Kidney epithelial cell (primary cell): ENCODE data around the gene GATB. TPM values are rescaled to one million over a fixed set of nuclear protein-coding genes. Genes with fewer than 3 reads are reported as not detected.

ENCODE experiments used
- DNase-seq: peaks from one replicate; pipeline ENCODE4 v3.0.0-alpha.2; 2010; ENCODE audit warnings: low read depth
- H3K27me3 ChIP-seq: 2 replicates; pipeline ENCODE4 v1.6.0; 2011; ENCODE audit warnings: low read length; ENCODE audit not compliant: control insufficient read depth, insufficient read depth
- H3K36me3 ChIP-seq: 2 replicates; pipeline ENCODE4 v1.5.1; 2011; ENCODE audit warnings: low read length; ENCODE audit not compliant: control insufficient read depth, insufficient read depth
- H3K4me3 ChIP-seq: 2 replicates; pipeline ENCODE4 v1.5.1; 2011; ENCODE audit warnings: low read depth, mild to moderate bottlenecking, control low read depth, low read length
- total RNA-seq: library from RNA; depleted of rRNA; stranded (reverse); fragments of >200 nt; gene quantifications from 2 replicates; pipeline ENCODE4 v1.2.3, GENCODE V29; 2015
- TF ChIP-seq, protein P1 (sequence below): IDR thresholded peaks from 2 replicates; pipeline ENCODE4 v1.5.1; 2011; ENCODE audit warnings: mild to moderate bottlenecking, moderate library complexity, low read length, control low read depth, inconsistent platforms; ENCODE audit not compliant: insufficient read depth, poor library complexity, severe bottlenecking

Gene GATB
- total RNA-seq, 1 donor from 2014 or later: 39.4 TPM

DNA sequence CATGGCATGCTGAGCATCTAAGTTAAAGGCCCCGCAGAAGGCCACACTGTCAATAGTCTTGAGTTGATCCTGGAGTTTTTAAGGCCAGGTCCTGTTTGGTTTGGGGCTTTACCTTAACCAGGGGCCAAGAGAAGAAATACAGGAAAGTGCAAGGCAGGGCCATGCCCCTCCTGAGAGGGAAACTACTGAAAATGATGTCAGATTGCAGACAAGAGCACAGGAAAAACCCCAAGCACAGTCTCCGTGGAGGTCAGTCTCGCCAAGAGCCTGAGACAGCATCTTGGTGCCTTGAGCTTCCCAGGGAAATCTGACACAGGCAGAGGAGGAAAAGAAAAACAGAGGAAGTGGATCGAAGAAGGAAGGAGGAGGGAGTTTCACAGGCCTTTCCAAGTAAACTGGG lies 32.2 kb upstream of the GATB start:
- no peak for DNase-seq
- TF ChIP-seq, protein P1, sequence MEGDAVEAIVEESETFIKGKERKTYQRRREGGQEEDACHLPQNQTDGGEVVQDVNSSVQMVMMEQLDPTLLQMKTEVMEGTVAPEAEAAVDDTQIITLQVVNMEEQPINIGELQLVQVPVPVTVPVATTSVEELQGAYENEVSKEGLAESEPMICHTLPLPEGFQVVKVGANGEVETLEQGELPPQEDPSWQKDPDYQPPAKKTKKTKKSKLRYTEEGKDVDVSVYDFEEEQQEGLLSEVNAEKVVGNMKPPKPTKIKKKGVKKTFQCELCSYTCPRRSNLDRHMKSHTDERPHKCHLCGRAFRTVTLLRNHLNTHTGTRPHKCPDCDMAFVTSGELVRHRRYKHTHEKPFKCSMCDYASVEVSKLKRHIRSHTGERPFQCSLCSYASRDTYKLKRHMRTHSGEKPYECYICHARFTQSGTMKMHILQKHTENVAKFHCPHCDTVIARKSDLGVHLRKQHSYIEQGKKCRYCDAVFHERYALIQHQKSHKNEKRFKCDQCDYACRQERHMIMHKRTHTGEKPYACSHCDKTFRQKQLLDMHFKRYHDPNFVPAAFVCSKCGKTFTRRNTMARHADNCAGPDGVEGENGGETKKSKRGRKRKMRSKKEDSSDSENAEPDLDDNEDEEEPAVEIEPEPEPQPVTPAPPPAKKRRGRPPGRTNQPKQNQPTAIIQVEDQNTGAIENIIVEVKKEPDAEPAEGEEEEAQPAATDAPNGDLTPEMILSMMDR: no peak
- no peaks in the 10 kb centered on the region for H3K36me3 ChIP-seq
- no peak overlapping the region for H3K4me3 ChIP-seq
- no peaks in the 10 kb centered on the region for H3K27me3 ChIP-seq

DNA sequence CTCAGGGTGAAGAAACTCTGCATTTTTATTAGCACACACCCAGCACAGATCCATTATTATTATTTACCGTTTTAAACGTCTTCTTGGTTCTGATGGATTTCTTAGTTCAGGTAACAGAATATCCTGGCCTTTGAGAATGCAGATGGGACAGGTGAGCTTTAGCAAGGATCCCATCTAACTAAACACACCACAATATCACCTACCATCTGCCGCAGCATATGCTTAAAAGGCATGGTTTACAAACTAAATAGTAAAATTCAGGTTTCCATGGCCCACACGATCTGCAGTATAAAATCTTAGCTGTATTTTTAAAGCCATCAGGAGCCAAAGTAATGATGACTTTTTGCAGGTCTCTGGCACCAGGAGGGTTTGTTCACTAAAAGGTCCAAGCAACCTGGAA lies 31.7 kb upstream of the GATB start:
- DNase-seq: no peak
- TF ChIP-seq, protein P1: no peak
- H3K27me3 ChIP-seq: no peaks in the 10 kb centered on the region
- H3K4me3 ChIP-seq: no peak overlapping the region
- H3K36me3 ChIP-seq: no peaks in the 10 kb centered on the region

DNA sequence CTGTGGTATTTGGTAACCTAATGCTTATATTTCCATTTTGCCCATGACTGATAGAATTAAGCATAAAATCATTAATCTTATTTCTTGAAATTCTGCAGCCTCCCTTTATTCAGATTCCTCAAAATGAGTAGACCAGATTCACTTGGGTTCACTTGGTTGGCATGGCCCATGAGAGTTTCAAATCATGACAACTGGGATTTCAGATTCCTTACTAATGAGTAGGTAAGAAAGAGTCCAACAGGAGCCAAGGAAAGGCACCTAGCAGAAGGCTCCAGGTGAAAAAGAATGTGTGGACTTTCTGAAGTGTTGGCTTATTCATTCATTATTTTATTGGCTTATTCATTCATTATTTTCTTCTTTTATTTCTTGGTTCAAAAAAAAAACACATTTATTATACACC lies 27.2 kb upstream of the GATB start:
- H3K36me3 ChIP-seq: no peaks in the 10 kb centered on the region
- DNase-seq: no peak
- no peak overlapping the region for H3K4me3 ChIP-seq
- no peaks in the 10 kb centered on the region for H3K27me3 ChIP-seq
- TF ChIP-seq, protein P1: no peak

DNA sequence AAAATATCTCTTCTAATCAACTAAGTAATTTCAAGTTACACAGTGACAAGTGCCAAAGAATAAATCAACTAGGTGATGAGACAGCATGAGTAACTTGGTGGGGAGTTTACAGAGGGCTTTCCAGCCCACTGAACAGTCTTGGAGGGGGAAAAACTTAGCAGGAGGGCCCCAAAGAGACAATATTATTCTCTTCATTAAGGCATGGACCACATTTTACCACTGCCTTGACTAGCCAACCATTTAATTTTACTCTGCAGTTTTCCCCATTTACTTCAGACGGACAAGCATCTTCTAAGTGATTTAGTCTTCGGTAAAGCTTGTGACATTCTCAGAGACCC lies 25.3 kb upstream of the GATB start:
- Histone ChIP-seq H3K27me3 (no peaks in the 10 kb centered on the region), H3K4me3 (no peak overlapping the region), H3K36me3 (no peaks in the 10 kb centered on the region)
- DNase-seq: peak; percentile 26
- TF ChIP-seq, protein P1: no peak

DNA sequence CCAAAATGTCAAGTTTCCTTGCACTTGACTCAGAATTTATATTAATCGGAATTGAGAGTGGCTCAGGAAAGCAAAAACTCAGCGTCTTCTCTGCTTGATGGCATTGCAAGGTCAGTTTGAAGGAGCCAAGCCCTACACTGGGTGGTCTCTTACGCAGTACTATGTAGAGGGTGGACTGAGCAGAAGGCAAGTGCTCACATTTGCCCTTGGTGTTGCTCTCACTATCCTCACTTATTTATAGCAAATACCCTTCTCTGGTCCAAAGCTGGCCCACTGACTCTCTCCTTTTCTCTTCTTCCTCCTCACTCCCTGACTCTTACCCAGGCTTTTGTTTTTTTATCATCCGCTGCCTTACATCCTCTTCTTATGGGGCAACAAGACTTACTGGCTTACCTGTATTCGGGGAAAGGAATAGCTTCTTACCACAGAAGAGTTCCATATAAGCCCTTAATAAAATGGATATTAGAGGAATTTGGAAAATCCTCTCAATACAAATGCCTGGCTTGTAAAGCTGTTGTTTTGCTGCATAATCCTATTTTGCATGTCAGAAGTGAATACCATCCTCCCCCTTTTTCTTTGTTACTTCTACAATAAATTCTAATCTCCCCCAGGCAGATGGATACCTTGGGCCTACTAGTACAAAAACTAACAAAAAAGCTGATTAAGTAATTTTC lies 24.8 kb upstream of the GATB start:
- Histone ChIP-seq H3K36me3 (no peaks in the 10 kb centered on the region), H3K4me3 (no peak overlapping the region), H3K27me3 (no peaks in the 10 kb centered on the region)
- TF ChIP-seq, protein P1: no peak
- DNase-seq: no peak

DNA sequence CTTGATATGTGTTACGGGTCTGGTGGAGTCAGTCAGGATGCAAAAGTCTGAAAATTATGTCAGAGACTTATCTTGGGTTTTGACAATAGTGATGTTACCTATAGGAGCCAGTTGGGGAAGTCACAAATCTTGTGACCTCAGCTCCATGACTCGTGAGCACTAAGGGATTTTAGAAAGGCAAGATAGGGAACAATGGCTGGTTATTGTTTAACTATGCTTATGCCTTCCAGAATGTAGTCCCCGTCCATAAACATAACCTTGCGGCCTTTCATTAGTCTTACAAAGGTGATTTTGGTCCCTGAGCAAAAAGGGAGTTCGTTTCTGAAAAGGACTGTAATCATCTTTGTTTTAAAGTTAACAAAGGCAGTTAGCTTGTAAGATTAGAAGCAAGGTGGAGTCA lies 23.9 kb upstream of the GATB start:
- Histone ChIP-seq H3K27me3 (no peaks in the 10 kb centered on the region), H3K4me3 (no peak overlapping the region), H3K36me3 (no peaks in the 10 kb centered on the region)
- TF ChIP-seq, protein P1: no peak
- DNase-seq: no peak
